Measurements from ENCODE around the gene RBM47. TPM values are rescaled to one million over a fixed set of nuclear protein-coding genes. Genes with fewer than 3 reads are reported as not detected.

The RBM47 gene
- total and polyA plus RNA-seq, 4 donors: 25.9 to 119 (median 94.0) TPM

GRCh38 chr4:40581254-40582140 is 48.2 kb downstream of the RBM47 start:
- peaks cover 0 to 1% (median 0%) of the 10 kb centered on the region in 4 donors for H3K9me3 ChIP-seq (ENCODE audit: control insufficient read depth in 4 of 4, insufficient read depth in 3 of 4, low read length in 3 of 4)
- H3K27me3 ChIP-seq (ENCODE audit: control insufficient read depth in 3 of 3, insufficient read depth in 3 of 3, low read length in 2 of 3): no peaks in the 10 kb centered on the region
- 92% methylated on average over 15 of the region's 15 CpGs for WGBS, 2 donors
- peaks cover 0 to 2% (median 0%) of the 10 kb centered on the region in 4 donors for H3K36me3 ChIP-seq (ENCODE audit: control insufficient read depth in 4 of 4, insufficient read depth in 4 of 4, low read length in 4 of 4)
- no peak for ATAC-seq (ENCODE audit: insufficient read depth, low FRiP score)
- H3K4me3 ChIP-seq: no peak overlapping the region
- no peak for DNase-seq
- peaks cover 0 to 14% (median 0%) of the 10 kb centered on the region in 5 donors for H3K4me1 ChIP-seq (ENCODE audit: control insufficient read depth in 5 of 5, insufficient read depth in 5 of 5, low read length in 5 of 5)
- no peak overlapping the region for H3K27ac ChIP-seq (ENCODE audit: low read depth in 1 of 2, low read length in 1 of 2)
- no peak overlapping the region for H3K9ac ChIP-seq (ENCODE audit: insufficient read depth in 1 of 2, low read length in 2 of 2)
- TF ChIP-seq CTCF (IDR thresholded peaks at IDR 0.05; ENCODE audit: control extremely low read depth, extremely low read depth): no peak

GRCh38 chr4:40579983-40580382 is 49.7 kb downstream of the RBM47 start:
- H3K27me3 ChIP-seq (ENCODE audit: control insufficient read depth in 3 of 3, insufficient read depth in 3 of 3, low read length in 2 of 3): no peaks in the 10 kb centered on the region
- H3K9ac ChIP-seq (ENCODE audit: insufficient read depth in 1 of 2, low read length in 2 of 2): no peak overlapping the region
- DNase-seq (no peak), ATAC-seq (ENCODE audit: insufficient read depth, low FRiP score) (no peak)
- no peak for TF ChIP-seq CTCF (IDR thresholded peaks at IDR 0.05; ENCODE audit: control extremely low read depth, extremely low read depth)
- 80 to 85% methylated on average over 3 of the region's 3 CpGs for WGBS, 2 donors
- no peak overlapping the region for H3K4me3 ChIP-seq
- peaks cover 0 to 16% (median 0%) of the 10 kb centered on the region in 5 donors for H3K4me1 ChIP-seq (ENCODE audit: control insufficient read depth in 5 of 5, insufficient read depth in 5 of 5, low read length in 5 of 5)
- no peaks in the 10 kb centered on the region for H3K36me3 ChIP-seq (ENCODE audit: control insufficient read depth in 4 of 4, insufficient read depth in 4 of 4, low read length in 4 of 4)
- no peak overlapping the region for H3K27ac ChIP-seq (ENCODE audit: low read depth in 1 of 2, low read length in 1 of 2)
- H3K9me3 ChIP-seq (ENCODE audit: control insufficient read depth in 4 of 4, insufficient read depth in 3 of 4, low read length in 3 of 4): peaks cover 0 to 1% (median 0%) of the 10 kb centered on the region in 4 donors

GRCh38 chr4:40577588-40578253 is 51.9 kb downstream of the RBM47 start:
- DNase-seq (no peak), ATAC-seq (ENCODE audit: insufficient read depth, low FRiP score) (no peak)
- peak overlapping the region in 1 of 2 donors; percentile 14 for H3K9ac ChIP-seq (ENCODE audit: insufficient read depth in 1 of 2, low read length in 2 of 2)

More at GRCh38 chr4:40577588-40578253, 51.9 kb downstream of the RBM47 start:
- H3K36me3 ChIP-seq (ENCODE audit: control insufficient read depth in 4 of 4, insufficient read depth in 4 of 4, low read length in 4 of 4): no peaks in the 10 kb centered on the region
- no peaks in the 10 kb centered on the region for H3K27me3 ChIP-seq (ENCODE audit: control insufficient read depth in 3 of 3, insufficient read depth in 3 of 3, low read length in 2 of 3)
- H3K4me3 ChIP-seq: no peak overlapping the region
- H3K4me1 ChIP-seq (ENCODE audit: control insufficient read depth in 5 of 5, insufficient read depth in 5 of 5, low read length in 5 of 5): peaks cover 0 to 16% (median 0%) of the 10 kb centered on the region in 5 donors
- H3K9me3 ChIP-seq (ENCODE audit: control insufficient read depth in 4 of 4, insufficient read depth in 3 of 4, low read length in 3 of 4): peaks cover 0 to 1% (median 0%) of the 10 kb centered on the region in 4 donors
- no peak for TF ChIP-seq CTCF (IDR thresholded peaks at IDR 0.05; ENCODE audit: control extremely low read depth, extremely low read depth)
- 63 to 70% methylated on average over 5 of the region's 5 CpGs for WGBS, 2 donors
- H3K27ac ChIP-seq (ENCODE audit: low read depth in 1 of 2, low read length in 1 of 2): peak overlapping the region in 1 of 2 donors; percentile 87
